GM12891 (cell line): ENCODE data around the gene DYSF.

Experiments used
- DNase-seq: peaks from one replicate; pipeline ENCODE4 v3.0.0; 2011; ENCODE audit warnings: low spot score; ENCODE audit not compliant: insufficient read length
- FAIRE-seq: peaks from 2 replicates; lab custom pipeline; 2011; peaks lifted over from hg19 to GRCh38; lab: Jason Lieb, UNC
- PAX5 ChIP-seq: IDR thresholded peaks from 2 replicates; pipeline ENCODE4 v1.6.1; 2011; ENCODE audit warnings: low read length, moderate library complexity, mild to moderate bottlenecking; ENCODE audit not compliant: insufficient read depth, severe bottlenecking
- POLR2A ChIP-seq: IDR thresholded peaks from 2 replicates; pipeline ENCODE4 v1.6.1; 2011; ENCODE audit warnings: low read depth, low read length, control low read depth
- POLR2AphosphoS5 ChIP-seq: IDR thresholded peaks from 2 replicates; pipeline ENCODE4 v1.6.1; 2011; ENCODE audit warnings: low read depth, low read length, control low read depth
- POU2F2 ChIP-seq: IDR thresholded peaks from 2 replicates; pipeline ENCODE4 v1.6.1; 2011; ENCODE audit warnings: low read depth, mild to moderate bottlenecking, control low read depth, low read length, moderate library complexity
- SPI1 ChIP-seq: IDR thresholded peaks from 2 replicates; pipeline ENCODE4 v1.6.1; 2011; ENCODE audit warnings: low read depth, low read length, control low read depth
- TAF1 ChIP-seq: IDR thresholded peaks from 2 replicates; pipeline ENCODE4 v1.6.1; 2011; ENCODE audit warnings: low read depth, low read length, control low read depth

DYSF gene

GRCh38 chr2:71575966-71576365, 122.6 kb downstream of the DYSF start:
- no peak for FAIRE-seq
- TF ChIP-seq SPI1, result no peak
- no peak for DNase-seq

DNA sequence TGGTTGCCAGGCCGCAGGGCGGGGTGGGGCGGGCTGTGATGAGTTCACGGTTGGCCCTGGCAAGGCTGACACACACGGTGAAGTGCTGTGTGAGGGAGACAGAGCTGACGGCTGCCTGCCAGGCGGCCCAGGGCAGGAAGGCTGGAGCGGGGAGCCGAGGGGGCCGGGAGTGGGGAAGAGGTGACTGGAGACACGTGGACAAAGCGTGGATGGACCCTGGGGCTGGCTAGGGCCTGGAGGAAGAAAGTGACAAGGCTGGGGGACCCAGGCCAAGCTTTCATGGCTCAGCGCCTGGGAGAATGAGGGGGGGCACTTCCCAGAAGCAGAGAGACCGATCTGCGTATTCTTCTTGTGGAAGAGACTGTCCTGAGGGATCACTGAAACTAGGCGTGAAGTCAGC, 123.2 kb downstream of the DYSF start:
- no peak for DNase-seq
- no peak for FAIRE-seq
- no peak for TF ChIP-seq POLR2A
- TF ChIP-seq POLR2AphosphoS5, result no peak
- no peak for TF ChIP-seq SPI1
- TF ChIP-seq PAX5, result no peak
- no peak for TF ChIP-seq TAF1

- DNase-seq, result no peak
- FAIRE-seq, result no peak
- TF ChIP-seq TAF1 (no peak), POLR2A (no peak), POLR2AphosphoS5 (no peak), PAX5 (no peak), POU2F2 (no peak), SPI1 (no peak)
Measured at GRCh38 chr2:71577209-71577608, 123.8 kb downstream of the DYSF start.

DNA sequence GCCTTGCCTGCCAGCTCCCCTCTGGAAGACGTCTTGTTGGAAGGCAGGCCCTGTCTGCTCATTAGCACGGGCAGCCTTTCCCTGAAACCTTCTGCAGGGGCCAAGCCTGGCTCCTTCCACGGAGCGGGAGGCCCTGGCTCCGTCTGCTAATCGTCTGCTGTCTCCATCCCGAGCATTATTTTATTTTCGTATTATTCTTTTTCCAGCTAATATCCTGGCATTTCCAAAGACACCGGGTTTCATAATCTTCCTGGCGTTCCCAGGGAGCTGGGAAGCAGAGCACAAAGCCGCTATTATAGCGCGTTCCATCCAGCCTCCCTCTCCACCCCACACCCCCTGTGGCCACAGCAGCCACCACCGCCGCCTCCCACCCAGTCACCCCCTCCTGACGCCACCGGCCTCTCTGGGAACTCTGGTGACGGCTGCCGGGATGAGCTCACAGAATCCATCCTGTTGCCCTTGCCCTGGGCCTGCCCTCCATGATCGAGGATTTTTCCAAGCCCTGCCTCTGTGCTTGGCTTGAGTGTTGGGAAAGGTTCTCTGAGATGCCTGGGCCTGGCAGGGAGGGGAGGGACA, 125.5 kb downstream of the DYSF start:
- no peak for FAIRE-seq
- TF ChIP-seq POLR2AphosphoS5, result no peak
- TF ChIP-seq POLR2A, result no peak
- no peak for TF ChIP-seq SPI1
- TF ChIP-seq PAX5, result no peak
- no peak for TF ChIP-seq POU2F2
- TF ChIP-seq TAF1, result no peak
- no peak for DNase-seq

DNA sequence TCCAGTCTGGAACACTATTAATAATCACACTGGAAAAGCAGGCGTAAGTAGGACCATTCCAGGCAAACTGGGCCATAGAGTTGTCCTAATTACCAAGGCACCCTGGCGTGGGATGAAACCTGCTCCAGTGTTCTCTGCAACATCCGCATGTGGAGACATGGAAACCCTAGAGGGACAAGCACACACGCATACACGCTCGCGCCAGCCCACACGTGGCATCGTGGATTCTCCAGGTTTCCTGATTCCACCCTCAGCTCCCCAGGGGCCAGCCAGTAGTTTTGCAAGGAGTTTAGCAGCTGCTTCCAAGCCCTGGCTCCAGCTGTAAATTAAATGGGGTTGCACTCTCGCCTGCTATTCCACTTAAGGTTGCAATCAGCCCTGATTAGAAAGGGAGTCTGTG, 127.7 kb downstream of the DYSF start:
- FAIRE-seq (no peak), DNase-seq (no peak)
- TF ChIP-seq POU2F2 (no peak), SPI1 (no peak), POLR2A (no peak), TAF1 (no peak), PAX5 (no peak), POLR2AphosphoS5 (no peak)

- TF ChIP-seq SPI1 (no peak), POLR2AphosphoS5 (no peak), POLR2A (no peak), POU2F2 (no peak), PAX5 (no peak), TAF1 (no peak)
- no peak for FAIRE-seq
- no peak for DNase-seq
Measured at GRCh38 chr2:71583876-71584275, 130.5 kb downstream of the DYSF start.

DNA sequence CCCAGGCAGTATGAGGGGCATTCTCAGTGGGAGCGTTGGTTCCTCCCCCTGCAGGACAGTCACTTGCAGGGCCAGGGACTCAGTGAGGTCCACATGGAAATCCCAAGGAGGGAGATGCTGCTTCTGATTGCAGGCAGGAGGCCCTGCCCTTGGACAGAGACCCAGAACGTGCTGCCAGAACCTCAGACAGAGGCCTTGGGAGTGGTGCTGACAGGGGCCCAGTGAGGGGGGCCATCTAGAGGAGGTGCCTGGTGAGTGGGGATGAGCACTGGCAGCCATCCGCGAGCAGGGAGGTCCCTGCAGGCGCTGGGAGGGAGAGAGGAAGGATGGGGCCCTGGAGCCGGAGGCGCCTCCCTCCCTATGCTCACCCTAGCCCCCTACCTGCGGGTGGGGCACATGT, 133.1 kb downstream of the DYSF start:
- TF ChIP-seq TAF1 (no peak), POU2F2 (no peak), SPI1 (no peak), POLR2A (no peak), PAX5 (no peak), POLR2AphosphoS5 (no peak)
- FAIRE-seq (no peak), DNase-seq (no peak)

DNA sequence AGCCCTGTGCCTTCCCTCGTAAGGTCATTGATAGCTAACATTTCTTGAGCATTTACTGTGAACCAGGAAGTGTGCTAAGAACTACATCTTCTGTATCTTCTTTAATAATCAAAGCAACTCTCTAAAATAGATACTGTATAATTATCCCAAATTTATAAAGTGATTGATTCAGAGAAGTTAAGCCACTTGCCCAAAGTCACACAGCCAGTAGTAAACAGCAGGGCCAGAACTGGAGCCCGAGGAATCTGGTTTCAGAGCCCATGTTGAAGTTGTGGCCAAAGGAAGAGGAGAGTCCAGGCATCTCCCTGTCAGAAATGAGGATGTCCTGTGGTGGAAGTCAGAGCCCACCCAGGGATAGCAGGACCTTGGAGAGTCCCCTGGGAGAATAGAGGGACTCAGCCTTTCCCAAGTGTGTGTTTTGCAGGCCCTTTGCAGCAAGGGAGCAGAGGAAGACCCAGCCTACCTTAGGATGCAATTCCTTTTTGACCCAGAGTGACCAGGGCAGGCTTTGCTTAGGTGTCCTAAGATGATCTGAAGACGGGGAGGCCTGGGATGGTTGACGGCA, 134.2 kb downstream of the DYSF start:
- no peak for FAIRE-seq
- no peak for DNase-seq
- TF ChIP-seq POLR2A (no peak), POU2F2 (no peak), SPI1 (no peak), TAF1 (no peak), POLR2AphosphoS5 (no peak), PAX5 (no peak)

- no peak for FAIRE-seq
- DNase-seq, result no peak
- TF ChIP-seq POU2F2 (no peak), PAX5 (no peak), POLR2AphosphoS5 (no peak), POLR2A (no peak), SPI1 (no peak), TAF1 (no peak)
Measured at GRCh38 chr2:71588497-71589170, 135.3 kb downstream of the DYSF start.

DNA sequence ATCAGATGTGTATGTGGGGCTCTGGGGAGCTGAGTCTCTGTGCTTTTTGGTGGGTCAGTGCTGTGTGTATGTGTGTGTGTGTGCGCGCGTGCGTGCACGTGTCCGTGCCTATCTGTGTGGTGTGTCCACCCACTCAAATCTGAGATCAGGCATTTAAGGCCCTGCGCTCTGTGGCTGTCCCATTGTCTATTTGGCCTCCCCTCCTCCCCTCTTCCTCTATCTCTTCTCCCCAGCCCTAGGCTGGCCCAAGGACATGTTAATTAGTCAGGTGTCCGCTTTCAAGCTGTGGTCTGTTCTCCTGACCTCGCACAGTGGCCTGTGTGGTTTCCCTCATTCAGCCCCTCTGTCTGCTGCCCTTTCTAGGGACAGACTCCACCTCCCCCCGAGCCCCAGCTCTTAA, 136.4 kb downstream of the DYSF start:
- TF ChIP-seq TAF1 (no peak), POLR2A (no peak), POU2F2 (no peak), POLR2AphosphoS5 (no peak), SPI1 (no peak), PAX5 (no peak)
- FAIRE-seq, result no peak
- DNase-seq, result no peak
